ENCODE measurements around the gene INTS2. TPM values are rescaled to one million over a fixed set of nuclear protein-coding genes. Genes with fewer than 3 reads are reported as not detected.

Gene INTS2
- polyA plus RNA-seq, 1 donor (not counting 4 experiments of a cell fraction or from before 2014, with no cell fraction given): 10.4 TPM

DNA sequence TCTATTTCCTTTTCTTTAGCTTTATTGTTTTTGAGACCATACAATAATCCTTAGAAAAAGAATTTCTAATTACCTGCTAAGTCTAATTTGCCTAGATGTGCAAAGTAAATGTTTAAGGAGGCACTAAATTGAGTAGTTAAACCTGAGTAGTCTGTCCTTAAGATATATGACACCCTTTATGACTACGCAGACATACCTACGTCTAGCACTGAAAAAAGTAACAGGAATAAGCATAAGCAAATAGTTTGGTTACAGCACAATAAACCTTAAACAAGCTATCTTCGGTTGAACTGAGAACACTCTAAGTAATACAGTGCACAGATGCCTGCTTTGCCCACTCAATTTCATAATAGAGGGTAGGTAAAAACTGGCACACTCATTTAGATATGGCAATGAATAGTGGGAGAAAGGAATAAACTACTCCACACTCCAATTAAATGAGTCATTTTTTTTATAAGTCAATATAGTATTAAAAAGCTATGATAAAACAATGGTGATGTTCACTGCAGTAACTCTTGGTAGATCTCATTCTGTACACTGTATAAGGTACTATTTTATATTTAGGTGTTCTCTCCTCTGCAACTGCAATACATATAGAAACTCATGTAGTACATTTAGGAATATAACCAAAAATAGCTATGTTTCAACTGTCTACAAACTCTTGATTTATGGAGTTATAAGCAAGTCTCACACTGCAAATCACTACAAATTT lies 19.7 kb upstream of the INTS2 start:
- Histone ChIP-seq H3K27ac (ENCODE audit: control insufficient read depth, insufficient read depth, low read length) (no peak overlapping the region), H3K9me1 (ENCODE audit: control insufficient read depth, extremely low read depth, insufficient read depth, low read length) (no peaks in the 10 kb centered on the region), H4K20me1 (ENCODE audit: control insufficient read depth, extremely low read depth, insufficient read depth, low read length) (no peaks in the 10 kb centered on the region), H3K4me2 (ENCODE audit: control insufficient read depth, extremely low read depth, insufficient read depth, low read depth, low read length) (no peak overlapping the region), H3K9me3 (ENCODE audit: control insufficient read depth, low read depth, low read length) (no peaks in the 10 kb centered on the region), H3K36me3 (ENCODE audit: control insufficient read depth in 2 of 2, extremely low read depth in 1 of 2, insufficient read depth in 2 of 2, low read length in 2 of 2) (peaks cover 3 to 13% of the 10 kb centered on the region in 2 experiments), H3K79me2 (ENCODE audit: control insufficient read depth, insufficient read depth, low read length) (no peaks in the 10 kb centered on the region), H3K4me1 (ENCODE audit: control insufficient read depth, extremely low read depth, insufficient read depth, low read length) (no peaks in the 10 kb centered on the region), H2AFZ (ENCODE audit: control insufficient read depth, low read length) (no peak overlapping the region), H3K27me3 (ENCODE audit: control insufficient read depth, extremely low read depth, insufficient read depth, low read length) (no peaks in the 10 kb centered on the region), H3K9ac (ENCODE audit: control insufficient read depth, extremely low read depth, insufficient read depth, low read length) (no peak overlapping the region), H3K4me3 (ENCODE audit: control insufficient read depth in 2 of 3, extremely low read depth in 1 of 3, insufficient read depth in 2 of 3, low read depth in 1 of 3, low read length in 3 of 3) (no peak overlapping the region)
- no peak for FAIRE-seq
- no peak for DNase-seq (ENCODE audit: low read depth, low spot score)
- dilution Hi-C loops (cut with MboI; ENCODE audit: extremely low pct_ligation_motif_present, low sequenced_read_pairs): no loop called here
- no peak for TF ChIP-seq EZH2 (IDR thresholded peaks at IDR 0.05; ENCODE audit: low read length)
- TF ChIP-seq, protein P1, sequence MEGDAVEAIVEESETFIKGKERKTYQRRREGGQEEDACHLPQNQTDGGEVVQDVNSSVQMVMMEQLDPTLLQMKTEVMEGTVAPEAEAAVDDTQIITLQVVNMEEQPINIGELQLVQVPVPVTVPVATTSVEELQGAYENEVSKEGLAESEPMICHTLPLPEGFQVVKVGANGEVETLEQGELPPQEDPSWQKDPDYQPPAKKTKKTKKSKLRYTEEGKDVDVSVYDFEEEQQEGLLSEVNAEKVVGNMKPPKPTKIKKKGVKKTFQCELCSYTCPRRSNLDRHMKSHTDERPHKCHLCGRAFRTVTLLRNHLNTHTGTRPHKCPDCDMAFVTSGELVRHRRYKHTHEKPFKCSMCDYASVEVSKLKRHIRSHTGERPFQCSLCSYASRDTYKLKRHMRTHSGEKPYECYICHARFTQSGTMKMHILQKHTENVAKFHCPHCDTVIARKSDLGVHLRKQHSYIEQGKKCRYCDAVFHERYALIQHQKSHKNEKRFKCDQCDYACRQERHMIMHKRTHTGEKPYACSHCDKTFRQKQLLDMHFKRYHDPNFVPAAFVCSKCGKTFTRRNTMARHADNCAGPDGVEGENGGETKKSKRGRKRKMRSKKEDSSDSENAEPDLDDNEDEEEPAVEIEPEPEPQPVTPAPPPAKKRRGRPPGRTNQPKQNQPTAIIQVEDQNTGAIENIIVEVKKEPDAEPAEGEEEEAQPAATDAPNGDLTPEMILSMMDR (optimal IDR thresholded peaks at IDR 0.05 in 1 of 3, IDR thresholded peaks at IDR 0.05 in 1 of 3, conservative IDR thresholded peaks at IDR 0.05 in 1 of 3; ENCODE audit: extremely low read depth in 1 of 3, insufficient read depth in 2 of 3, low read length in 3 of 3): no peak

GRCh38 chr17:61946359-61946758 lies 18.6 kb upstream of the INTS2 start:
- H2AFZ ChIP-seq (ENCODE audit: control insufficient read depth, low read length): no peak overlapping the region
- no peaks in the 10 kb centered on the region for H3K4me1 ChIP-seq (ENCODE audit: control insufficient read depth, extremely low read depth, insufficient read depth, low read length)
- no peak overlapping the region for H3K4me3 ChIP-seq (ENCODE audit: control insufficient read depth in 2 of 3, extremely low read depth in 1 of 3, insufficient read depth in 2 of 3, low read depth in 1 of 3, low read length in 3 of 3)
- no peaks in the 10 kb centered on the region for H3K9me1 ChIP-seq (ENCODE audit: control insufficient read depth, extremely low read depth, insufficient read depth, low read length)
- TF ChIP-seq, protein P1 (optimal IDR thresholded peaks at IDR 0.05 in 1 of 3, IDR thresholded peaks at IDR 0.05 in 1 of 3, conservative IDR thresholded peaks at IDR 0.05 in 1 of 3; ENCODE audit: extremely low read depth in 1 of 3, insufficient read depth in 2 of 3, low read length in 3 of 3): no peak
- no peak for TF ChIP-seq EZH2 (IDR thresholded peaks at IDR 0.05; ENCODE audit: low read length)
- no peak overlapping the region for H3K9ac ChIP-seq (ENCODE audit: control insufficient read depth, extremely low read depth, insufficient read depth, low read length)
- no peaks in the 10 kb centered on the region for H3K27me3 ChIP-seq (ENCODE audit: control insufficient read depth, extremely low read depth, insufficient read depth, low read length)
- peaks cover 0 to 12% of the 10 kb centered on the region in 2 experiments for H3K36me3 ChIP-seq (ENCODE audit: control insufficient read depth in 2 of 2, extremely low read depth in 1 of 2, insufficient read depth in 2 of 2, low read length in 2 of 2)
- no peak overlapping the region for H3K4me2 ChIP-seq (ENCODE audit: control insufficient read depth, extremely low read depth, insufficient read depth, low read depth, low read length)
- H3K9me3 ChIP-seq (ENCODE audit: control insufficient read depth, low read depth, low read length): no peaks in the 10 kb centered on the region
- no peak for FAIRE-seq
- no peak overlapping the region for H3K27ac ChIP-seq (ENCODE audit: control insufficient read depth, insufficient read depth, low read length)
- no peaks in the 10 kb centered on the region for H4K20me1 ChIP-seq (ENCODE audit: control insufficient read depth, extremely low read depth, insufficient read depth, low read length)
- no peaks in the 10 kb centered on the region for H3K79me2 ChIP-seq (ENCODE audit: control insufficient read depth, insufficient read depth, low read length)
- dilution Hi-C loops (cut with MboI; ENCODE audit: extremely low pct_ligation_motif_present, low sequenced_read_pairs): no loop called here
- no peak for DNase-seq (ENCODE audit: low read depth, low spot score)
